Neural progenitor cell (in vitro differentiated cells): Measurements from ENCODE around the gene MYCBP. TPM values are rescaled to one million over a fixed set of nuclear protein-coding genes. Genes with fewer than 3 reads are reported as not detected.

ENCODE experiments used
- DNase-seq: peaks from one replicate; pipeline ENCODE4 v3.0.0-alpha.2; 2016; ENCODE audit warnings: low spot score
- H2AFZ ChIP-seq: fragments of 200-600 bp; sonication (generic); replicated peaks from 2 replicates; pipeline ENCODE4 v1.6.1; 2016; ENCODE audit warnings: antibody characterized with exemption
- H3F3A ChIP-seq: fragments of 200-600 bp; sonication (generic); 2 replicates; pipeline ENCODE4 v1.6.1; 2016; ENCODE audit warnings: antibody characterized with exemption, low read depth
- H3K27ac ChIP-seq: fragments of 200-600 bp; sonication (generic); 2 replicates; pipeline ENCODE4 v1.5.1; 2016; ENCODE audit warnings: mild to moderate bottlenecking
- H3K27me3 ChIP-seq: fragments of 200-600 bp; sonication (generic); 2 replicates; pipeline ENCODE4 v1.6.1; 2016; ENCODE audit warnings: mild to moderate bottlenecking, moderate library complexity
- H3K36me3 ChIP-seq: fragments of 200-600 bp; sonication (generic); 2 replicates; pipeline ENCODE4 v1.5.1; 2016
- H3K4me1 ChIP-seq: fragments of 200-600 bp; sonication (generic); 2 replicates; pipeline ENCODE4 v1.6.1; 2016; ENCODE audit warnings: mixed run types
- H3K4me2 ChIP-seq: fragments of 200-600 bp; sonication (generic); 2 replicates; pipeline ENCODE4 v1.6.1; 2016
- H3K4me3 ChIP-seq: fragments of 200-600 bp; sonication (generic); 2 replicates; pipeline ENCODE4 v1.5.1; 2016
- H3K79me2 ChIP-seq: fragments of 200-600 bp; sonication (generic); 2 replicates; pipeline ENCODE4 v1.6.1; 2016; ENCODE audit warnings: low read depth
- H3K9ac ChIP-seq: fragments of 200-600 bp; sonication (generic); 2 replicates; pipeline ENCODE4 v1.6.1; 2016
- H3K9me3 ChIP-seq: fragments of 200-600 bp; sonication (generic); 2 replicates; pipeline ENCODE4 v1.5.1; 2016; ENCODE audit warnings: low read depth
- H4K20me1 ChIP-seq: fragments of 200-600 bp; sonication (generic); 2 replicates; pipeline ENCODE4 v1.6.1; 2016; ENCODE audit warnings: low read depth
- H3K27ac Mint-ChIP-seq: 3 replicates; pipeline ENCODE4 v1.8.0; 2021; ENCODE audit warnings: mixed read lengths
- H3K27me3 Mint-ChIP-seq: 2 replicates; pipeline ENCODE4 v1.8.0; 2022; ENCODE audit warnings: low read depth, mild to moderate bottlenecking, inconsistent platforms, moderate library complexity, mixed read lengths; ENCODE audit not compliant: insufficient read depth
- H3K36me3 Mint-ChIP-seq: 3 replicates; pipeline ENCODE4 v1.8.0; 2021; ENCODE audit warnings: mixed read lengths
- H3K4me1 Mint-ChIP-seq: 3 replicates; pipeline ENCODE4 v1.8.0; 2021; ENCODE audit warnings: mixed read lengths
- H3K4me3 Mint-ChIP-seq: 3 replicates; pipeline ENCODE4 v1.8.0; 2021; ENCODE audit warnings: mild to moderate bottlenecking, moderate library complexity, mixed read lengths
- H3K9me3 Mint-ChIP-seq: 3 replicates; pipeline ENCODE4 v1.8.0; 2020; ENCODE audit warnings: mixed read lengths
- CTCF ChIP-seq: fragments of 200-600 bp; sonication (generic); IDR thresholded peaks from 2 replicates; pipeline ENCODE4 v1.5.1; 2017; ENCODE audit warnings: antibody characterized with exemption, mild to moderate bottlenecking
- EZH2 ChIP-seq: fragments of 200-600 bp; sonication (generic); IDR thresholded peaks from 2 replicates; pipeline ENCODE4 v1.6.1; 2017; ENCODE audit warnings: antibody characterized with exemption, mild to moderate bottlenecking, moderate library complexity
- EZH2phosphoT487 ChIP-seq: fragments of 200-600 bp; sonication (generic); IDR thresholded peaks from 2 replicates; pipeline ENCODE4 v1.6.1; 2017; ENCODE audit warnings: antibody characterized with exemption
- total RNA-seq: library from RNA; depleted of rRNA; stranded (reverse); fragments of >200 nt; gene quantifications from 2 replicates; pipeline ENCODE4 v1.2.3, GENCODE V29; 2015; ENCODE audit warnings: low replicate concordance

MYCBP gene
- total RNA-seq, 1 donor from 2014 or later, result 36.5 TPM

- H2AFZ ChIP-seq, result no peak overlapping the region
- H3K4me2 ChIP-seq, result no peak overlapping the region
- H3K27ac Mint-ChIP-seq, result no peak overlapping the region
- H3K79me2 ChIP-seq, result no peaks in the 10 kb centered on the region
- no peaks in the 10 kb centered on the region for H3K36me3 Mint-ChIP-seq
- no peak overlapping the region for H3K27ac ChIP-seq
- no peak overlapping the region for H3K9ac ChIP-seq
- H3K4me1 ChIP-seq, result no peaks in the 10 kb centered on the region
- no peak for TF ChIP-seq EZH2phosphoT487
- no peak for TF ChIP-seq EZH2
- peak; percentile 13 for TF ChIP-seq CTCF
- DNase-seq, result peak; percentile 24
- H3K4me3 Mint-ChIP-seq, result no peak overlapping the region
- no peaks in the 10 kb centered on the region for H3K27me3 Mint-ChIP-seq
- H3K27me3 ChIP-seq, result no peaks in the 10 kb centered on the region
- H4K20me1 ChIP-seq, result no peaks in the 10 kb centered on the region
- no peaks in the 10 kb centered on the region for H3K36me3 ChIP-seq
- no peaks in the 10 kb centered on the region for H3K9me3 Mint-ChIP-seq
- H3K4me1 Mint-ChIP-seq, result peaks cover 4% of the 10 kb centered on the region
- H3K4me3 ChIP-seq, result no peak overlapping the region
- H3K9me3 ChIP-seq, result no peaks in the 10 kb centered on the region
- H3F3A ChIP-seq, result no peaks in the 10 kb centered on the region
Measured at GRCh38 chr1:38891753-38892152, 18.6 kb upstream of the MYCBP start.

DNA sequence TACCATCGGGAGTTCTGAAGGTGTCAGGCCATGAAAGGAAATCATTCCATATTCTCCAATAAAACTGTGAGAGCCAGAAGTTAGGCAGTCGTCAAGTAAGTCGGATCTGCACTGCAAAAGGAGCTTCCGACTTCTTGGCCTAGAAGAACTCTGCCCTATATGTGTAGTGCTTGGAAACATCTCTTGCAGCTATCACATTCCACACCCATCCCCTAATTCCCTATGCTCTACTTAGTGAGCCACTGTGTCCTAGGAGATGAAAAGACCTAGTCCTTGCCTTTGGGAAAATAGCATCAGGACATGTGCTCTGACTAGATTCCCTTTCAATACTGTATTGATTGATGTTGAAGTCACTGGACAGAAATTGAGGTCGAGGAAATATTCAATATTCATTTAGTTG, 16.4 kb upstream of the MYCBP start:
- no peak overlapping the region for H3K27ac ChIP-seq
- H3K4me1 Mint-ChIP-seq, result peaks cover 4% of the 10 kb centered on the region

GRCh38 chr1:38888423-38889333, 15.5 kb upstream of the MYCBP start:
- Mint-ChIP-seq H3K4me3 (no peak overlapping the region), H3K9me3 (no peaks in the 10 kb centered on the region), H3K36me3 (no peaks in the 10 kb centered on the region), H3K4me1 (peaks cover 4% of the 10 kb centered on the region), H3K27me3 (no peaks in the 10 kb centered on the region), H3K27ac (no peak overlapping the region)
- no peaks in the 10 kb centered on the region for H3K79me2 ChIP-seq
- H3K27me3 ChIP-seq, result no peaks in the 10 kb centered on the region
- no peak overlapping the region for H3K9ac ChIP-seq
- no peak overlapping the region for H3K27ac ChIP-seq
- H2AFZ ChIP-seq, result no peak overlapping the region
- no peaks in the 10 kb centered on the region for H3K36me3 ChIP-seq
- no peaks in the 10 kb centered on the region for H4K20me1 ChIP-seq
- no peak for TF ChIP-seq EZH2phosphoT487
- H3K4me1 ChIP-seq, result no peaks in the 10 kb centered on the region
- no peaks in the 10 kb centered on the region for H3F3A ChIP-seq
- no peaks in the 10 kb centered on the region for H3K9me3 ChIP-seq
- H3K4me2 ChIP-seq, result no peak overlapping the region
- DNase-seq, result no peak
- no peak overlapping the region for H3K4me3 ChIP-seq

More for the DNA sequence above, 16.4 kb upstream of the MYCBP start:
- no peaks in the 10 kb centered on the region for H3K36me3 ChIP-seq
- Mint-ChIP-seq H3K9me3 (no peaks in the 10 kb centered on the region), H3K36me3 (no peaks in the 10 kb centered on the region), H3K27me3 (no peaks in the 10 kb centered on the region), H3K4me3 (no peak overlapping the region), H3K27ac (no peak overlapping the region)
- H3K9ac ChIP-seq, result no peak overlapping the region
- no peaks in the 10 kb centered on the region for H3K4me1 ChIP-seq
- H3K79me2 ChIP-seq, result no peaks in the 10 kb centered on the region
- H4K20me1 ChIP-seq, result no peaks in the 10 kb centered on the region
- no peak overlapping the region for H3K4me2 ChIP-seq
- H3F3A ChIP-seq, result no peaks in the 10 kb centered on the region
- no peak for DNase-seq
- no peak overlapping the region for H3K4me3 ChIP-seq
- H3K9me3 ChIP-seq, result no peaks in the 10 kb centered on the region
- no peaks in the 10 kb centered on the region for H3K27me3 ChIP-seq
- no peak overlapping the region for H2AFZ ChIP-seq
- TF ChIP-seq EZH2, result no peak

GRCh38 chr1:38885092-38885491, 11.9 kb upstream of the MYCBP start:
- H3K27ac ChIP-seq, result no peak overlapping the region
- peaks cover 4% of the 10 kb centered on the region for H3F3A ChIP-seq
- H3K4me1 ChIP-seq, result no peaks in the 10 kb centered on the region
- H2AFZ ChIP-seq, result no peak overlapping the region
- Mint-ChIP-seq H3K4me3 (no peak overlapping the region), H3K9me3 (no peaks in the 10 kb centered on the region), H3K27me3 (no peaks in the 10 kb centered on the region), H3K4me1 (no peaks in the 10 kb centered on the region), H3K27ac (no peak overlapping the region), H3K36me3 (no peaks in the 10 kb centered on the region)
- no peak overlapping the region for H3K9ac ChIP-seq
- H3K79me2 ChIP-seq, result no peaks in the 10 kb centered on the region
- H4K20me1 ChIP-seq, result no peaks in the 10 kb centered on the region
- DNase-seq, result no peak
- H3K4me2 ChIP-seq, result no peak overlapping the region
- no peaks in the 10 kb centered on the region for H3K9me3 ChIP-seq
- H3K4me3 ChIP-seq, result no peak overlapping the region
- no peaks in the 10 kb centered on the region for H3K27me3 ChIP-seq
- no peaks in the 10 kb centered on the region for H3K36me3 ChIP-seq
- TF ChIP-seq CTCF (no peak), EZH2 (no peak), EZH2phosphoT487 (no peak)
